ENCODE measurements around the gene CTRL. TPM values are rescaled to one million over a fixed set of nuclear protein-coding genes. Genes with fewer than 3 reads are reported as not detected.
"Not testable (repeated sequence)": the region's sequence is repeated elsewhere in the genome, so short reads cannot be mapped to it uniquely, and the experiment has no call there.

CTRL gene
- polyA plus RNA-seq, 1 of the 3 experiments (the other 2 are of a cell fraction) = 1.9 TPM

- no peak for TF ChIP-seq USF1 (IDR thresholded peaks at IDR 0.05; ENCODE audit: borderline replicate concordance, low read depth)
- TF ChIP-seq RAD21 (IDR thresholded peaks at IDR 0.05; ENCODE audit: low read length) = no peak
- TF ChIP-seq, protein P1, sequence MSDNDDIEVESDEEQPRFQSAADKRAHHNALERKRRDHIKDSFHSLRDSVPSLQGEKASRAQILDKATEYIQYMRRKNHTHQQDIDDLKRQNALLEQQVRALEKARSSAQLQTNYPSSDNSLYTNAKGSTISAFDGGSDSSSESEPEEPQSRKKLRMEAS (IDR thresholded peaks at IDR 0.05; ENCODE audit: low read depth) = no peak
- TF ChIP-seq YY1 (IDR thresholded peaks at IDR 0.05; ENCODE audit: low read depth) = no peak
- no peak for TF ChIP-seq TCF12 (IDR thresholded peaks at IDR 0.05)
Measured at GRCh38 chr16:67941469-67942199, 10.0 kb upstream of the CTRL start (continued).

DNA sequence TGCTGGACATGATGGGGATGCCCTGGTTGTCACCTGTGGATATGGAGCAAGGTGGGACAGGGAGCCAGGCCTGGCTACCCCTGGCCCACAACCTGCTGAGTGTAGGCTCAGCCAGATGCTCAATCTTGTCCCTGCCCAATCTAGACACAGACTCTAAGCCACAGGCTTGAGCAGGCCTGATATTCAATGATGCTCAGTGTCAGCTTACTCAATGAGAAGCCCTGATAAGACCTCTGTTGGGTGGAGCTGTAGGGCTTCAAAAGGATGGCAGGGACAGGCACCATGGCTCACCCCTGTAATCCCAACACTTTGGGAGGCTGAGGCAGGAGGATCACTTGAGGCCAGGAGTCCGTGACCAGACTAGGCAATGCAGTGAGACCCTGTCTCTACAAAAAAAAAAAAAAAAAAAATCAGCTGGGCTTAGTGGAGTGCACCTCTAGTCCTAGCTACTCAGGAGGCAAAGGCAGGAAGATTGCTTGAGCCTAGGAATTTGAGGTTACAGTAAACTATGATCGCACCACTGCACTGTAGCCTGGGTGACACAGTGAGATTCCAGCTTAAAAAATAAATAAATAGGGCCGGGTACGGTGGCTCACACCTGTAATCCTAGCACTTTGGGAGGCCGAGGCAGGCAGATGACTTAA is 8.9 kb upstream of the CTRL start:
- TF ChIP-seq GATA2 (CRISPR knock-in tag; IDR thresholded peaks at IDR 0.05) (no peak), RFX5 (IDR thresholded peaks at IDR 0.05; ENCODE audit: low read length) (no peak), SMC3 (IDR thresholded peaks at IDR 0.05; ENCODE audit: low read depth, low read length) (no peak)
- H3F3A ChIP-seq (replicated peaks; ENCODE audit: insufficient read depth) = peaks cover 27% of the 10 kb centered on the region
- no peak overlapping the region for H3K4me3 ChIP-seq (ENCODE audit: low read depth in 2 of 2, low read length in 1 of 2)
- H3K36me3 ChIP-seq (replicated peaks in 1 of 2; ENCODE audit: control insufficient read depth in 1 of 2, insufficient read depth in 2 of 2, low read length in 1 of 2) = peaks cover 12 to 34% of the 10 kb centered on the region in 2 experiments
- no peak overlapping the region for H3K4me2 ChIP-seq
- ChIA-PET CTCF (interaction anchor here (0.9 to 28.1 kb wide), 10 partner anchors 9 to 125 kb away, joined by 3 to 564 read pairs (median 9); partner anchors contain the start of genes CTRL, EDC4, NRN1L and NUTF2), POLR2A (interaction anchor here (1.2 to 1.4 kb wide), 3 partner anchors 9 to 26 kb away, joined by 4 to 6 read pairs (median 4); no protein-coding TSS in a partner anchor)
- H3K27me3 ChIP-seq (ENCODE audit: insufficient read depth) = no peaks in the 10 kb centered on the region
- no peaks in the 10 kb centered on the region for H3K9me2 ChIP-seq
- peaks cover 5 to 28% of the 10 kb centered on the region in 2 experiments; a peak in 2 of 4 replicates for H3K4me1 ChIP-seq (ENCODE audit: control insufficient read depth in 1 of 2, insufficient read depth in 2 of 2, low read depth in 1 of 2, low read length in 1 of 2)
- H3K27ac ChIP-seq (ENCODE audit: low read depth in 2 of 2, low read length in 1 of 2) = no peak overlapping the region
- H2AFZ ChIP-seq (ENCODE audit: low read depth) = no peak overlapping the region
- no peak for DNase-seq
- H3K79me2 ChIP-seq (ENCODE audit: insufficient read depth) = peaks cover 28% of the 10 kb centered on the region
- H4K20me1 ChIP-seq (ENCODE audit: insufficient read depth) = peaks cover 13% of the 10 kb centered on the region; the same call in 1 of the 2 replicates
- WGBS (ENCODE audit: low lambda C conversion rate) = 97% methylated on average over 5 of the region's 5 CpGs
- no peaks in the 10 kb centered on the region for H3K9me3 ChIP-seq
- no peak overlapping the region for H3K9ac ChIP-seq

GRCh38 chr16:67939507-67940445 is 8.1 kb upstream of the CTRL start:
- Histone ChIP-seq H3K9me3 (no peaks in the 10 kb centered on the region), H2AFZ (ENCODE audit: low read depth) (no peak overlapping the region), H3K4me3 (ENCODE audit: low read depth in 2 of 2, low read length in 1 of 2) (no peak overlapping the region), H3K27ac (ENCODE audit: low read depth in 2 of 2, low read length in 1 of 2) (no peak overlapping the region; a peak in 1 of 4 replicates), H3K27me3 (ENCODE audit: insufficient read depth) (no peaks in the 10 kb centered on the region), H3K9me2 (no peaks in the 10 kb centered on the region), H3K36me3 (replicated peaks in 1 of 2; ENCODE audit: control insufficient read depth in 1 of 2, insufficient read depth in 2 of 2, low read length in 1 of 2) (peaks cover 12 to 26% of the 10 kb centered on the region in 2 experiments), H3K9ac (no peak overlapping the region), H3K79me2 (ENCODE audit: insufficient read depth) (peaks cover 28% of the 10 kb centered on the region), H3F3A (replicated peaks; ENCODE audit: insufficient read depth) (peaks cover 27% of the 10 kb centered on the region), H4K20me1 (ENCODE audit: insufficient read depth) (peaks cover 13% of the 10 kb centered on the region; the same call in 1 of the 2 replicates), H3K4me2 (no peak overlapping the region), H3K4me1 (ENCODE audit: control insufficient read depth in 1 of 2, insufficient read depth in 2 of 2, low read depth in 1 of 2, low read length in 1 of 2) (peaks cover 5 to 34% of the 10 kb centered on the region in 2 experiments; a peak in 2 of 4 replicates)
- TF ChIP-seq USF1 (IDR thresholded peaks at IDR 0.05; ENCODE audit: borderline replicate concordance, low read depth) (peak; percentile 55; the same call in 1 of the 2 replicates), POLR2AphosphoS5 (IDR thresholded peaks at IDR 0.05; ENCODE audit: low read depth, low read length) (0 out of 2 replicates have a peak, but pooled peaks have one; percentile 4), TAF1 (IDR thresholded peaks at IDR 0.05; ENCODE audit: borderline replicate concordance, low read depth, low read length) (no peak)
- POLR2A ChIA-PET = interaction anchor here (0.6 to 1.4 kb wide), 4 partner anchors 10 to 27 kb away, joined by 3 to 6 read pairs (median 4); no protein-coding TSS in a partner anchor
- WGBS (ENCODE audit: low lambda C conversion rate) = 93% methylated on average over 24 of the region's 33 CpGs
- CTCF ChIA-PET = interaction anchor here (0.9 to 28.1 kb wide), 6 partner anchors 8 to 289 kb away, joined by 3 to 564 read pairs (median 25); partner anchors contain the start of genes CTRL, EDC4, NRN1L and PSKH1
- DNase-seq = no peak

- not testable (repeated sequence) for DNase-seq
Measured at GRCh38 chr16:67937713-67938112, 6.1 kb upstream of the CTRL start.

More at GRCh38 chr16:67937713-67938112, 6.1 kb upstream of the CTRL start:
- H2AFZ ChIP-seq (ENCODE audit: low read depth); POLR2A ChIA-PET; H3K27ac ChIP-seq (ENCODE audit: low read depth in 2 of 2, low read length in 1 of 2); H3K27me3 ChIP-seq (ENCODE audit: insufficient read depth); H3K9ac ChIP-seq; H3K9me3 ChIP-seq; H3K4me3 ChIP-seq (ENCODE audit: low read depth in 2 of 2, low read length in 1 of 2); H3K9me2 ChIP-seq: not testable (repeated sequence)
- H3K4me1 ChIP-seq (ENCODE audit: control insufficient read depth in 1 of 2, insufficient read depth in 2 of 2, low read depth in 1 of 2, low read length in 1 of 2) = peaks cover 11 to 38% of the 10 kb centered on the region in 2 experiments; a peak in 2 of 4 replicates
- peaks cover 28% of the 10 kb centered on the region for H3K79me2 ChIP-seq (ENCODE audit: insufficient read depth)
- 95% methylated on average over 5 of the region's 5 CpGs for WGBS (ENCODE audit: low lambda C conversion rate)
- H3K36me3 ChIP-seq (replicated peaks in 1 of 2; ENCODE audit: control insufficient read depth in 1 of 2, insufficient read depth in 2 of 2, low read length in 1 of 2) = peaks cover 10 to 11% of the 10 kb centered on the region in 2 experiments
- CTCF ChIA-PET = interaction anchor here (1.1 to 28.1 kb wide), 3 partner anchors 54 to 417 kb away, joined by 4 to 564 read pairs (median 5); partner anchors contain the start of genes EDC4, NRN1L and PSKH1
- H3F3A ChIP-seq (replicated peaks; ENCODE audit: insufficient read depth) = peaks cover 27% of the 10 kb centered on the region
- H4K20me1 ChIP-seq (ENCODE audit: insufficient read depth) = peaks cover 11% of the 10 kb centered on the region; the same call in 1 of the 2 replicates
- peak overlapping the region; percentile 99 for H3K4me2 ChIP-seq

Data from SK-N-SH (cell line).